Gastroesophageal sphincter (tissue), 3 donors: Measurements from ENCODE around the gene TNFRSF18.

Source experiments
- CTCF ChIP-seq, 4 experiments: fragments of 200-600 bp in 2 of 4; fragments of 450-650 bp in 2 of 4; sonication (generic) in 1 of 4; IDR thresholded peaks; one replicate each; pipeline ENCODE4 v1.5.1; 2017 to 2019; ENCODE audit warnings: antibody characterized with exemption in 4 of 4, mild to moderate bottlenecking in 2 of 4, moderate library complexity in 2 of 4
- POLR2AphosphoS5 ChIP-seq: sonication (generic); formaldehyde crosslinking; IDR thresholded peaks from one replicate; pipeline ENCODE4 v1.6.1; 2017; ENCODE audit warnings: antibody characterized with exemption

- TF ChIP-seq CTCF (IDR thresholded peaks at IDR 0.05) = no peak
- no peak for TF ChIP-seq POLR2AphosphoS5
Measured at GRCh38 chr1:1239227-1239613, 32.8 kb upstream of the TNFRSF18 start.
